A549 (cell line): ENCODE results near the gene CRB1.

Experiments
- CTCF ChIP-seq: fragments of >200 bp; sonication (Bioruptor Twin); formaldehyde crosslinking; IDR thresholded peaks from 3 replicates; pipeline ENCODE4 v1.5.1; 2016
- PHF8 ChIP-seq: fragments of 200-600 bp; sonication (generic); IDR thresholded peaks from 2 replicates; pipeline ENCODE4 v1.6.1; 2016; ENCODE audit warnings: low read depth, mild to moderate bottlenecking, antibody characterized with exemption, moderate library complexity, borderline replicate concordance
- RAD21 ChIP-seq, 2 experiments: fragments of >200 bp in 1 of 2; sonication (Bioruptor Twin) in 1 of 2; formaldehyde crosslinking in 1 of 2; IDR thresholded peaks in 1 of 2; conservative IDR thresholded peaks in 1 of 2; 2 replicates in 1 of 2; 3 replicates in 1 of 2; pipeline ENCODE4 v1.6.1; 2012 to 2018; ENCODE audit warnings: inconsistent platforms in 1 of 2

- peak; percentile 50 to 52 for TF ChIP-seq RAD21 (conservative IDR thresholded peaks at IDR 0.05 in 1 of 2, IDR thresholded peaks at IDR 0.05 in 1 of 2)
- peak; percentile 66 for TF ChIP-seq CTCF
- TF ChIP-seq PHF8 = no peak
Observed at GRCh38 chr1:197327776-197328364, 59.8 kb downstream of the CRB1 start.
